Trophoblast cell (in vitro differentiated cells and primary cell): ENCODE measurements around the gene ALKBH8.
"Not testable (repeated sequence)": the region's sequence is repeated elsewhere in the genome, so short reads cannot be mapped to it uniquely, and the experiment has no call there.

Experiments
- DNase-seq, 2 donors: peaks; one replicate each; pipeline ENCODE4 v3.0.0-alpha.2; 2016
- H2AFZ ChIP-seq: 2 replicates; pipeline ENCODE4 v1.6.1; 2013; ENCODE audit warnings: low read length, moderate library complexity, mild to moderate bottlenecking; ENCODE audit not compliant: insufficient read depth, poor library complexity
- H2AK5ac ChIP-seq: 2 replicates; pipeline ENCODE4 v1.6.1; 2013; ENCODE audit warnings: mild to moderate bottlenecking, low read length
- H2BK120ac ChIP-seq: 2 replicates; pipeline ENCODE4 v1.6.1; 2013; ENCODE audit warnings: low read length, mild to moderate bottlenecking, moderate library complexity; ENCODE audit not compliant: insufficient read depth, poor library complexity
- H2BK12ac ChIP-seq: 2 replicates; pipeline ENCODE4 v1.6.1; 2013; ENCODE audit warnings: mild to moderate bottlenecking, low read length, moderate library complexity
- H2BK5ac ChIP-seq: 2 replicates; pipeline ENCODE4 v1.6.1; 2013; ENCODE audit warnings: low read length, low read depth, moderate library complexity, mild to moderate bottlenecking; ENCODE audit not compliant: poor library complexity
- H3K14ac ChIP-seq: 2 replicates; pipeline ENCODE4 v1.6.1; 2013; ENCODE audit warnings: mild to moderate bottlenecking, low read length
- H3K18ac ChIP-seq: 2 replicates; pipeline ENCODE4 v1.6.1; 2013; ENCODE audit warnings: mild to moderate bottlenecking, low read length
- H3K23ac ChIP-seq: 2 replicates; pipeline ENCODE4 v1.6.1; 2013; ENCODE audit warnings: low read length
- H3K27ac ChIP-seq: 2 replicates; pipeline ENCODE4 v1.5.1; 2013; ENCODE audit warnings: low read depth, mild to moderate bottlenecking, inconsistent platforms, low read length, moderate library complexity
- H3K27me3 ChIP-seq: 2 replicates; pipeline ENCODE4 v1.6.1; 2013; ENCODE audit warnings: inconsistent platforms, mild to moderate bottlenecking, low read length, moderate library complexity; ENCODE audit not compliant: insufficient read depth
- H3K36me3 ChIP-seq, 2 experiments: 1 replicate in 1 of 2; 2 replicates in 1 of 2; pipeline ENCODE4 v1.6.1; 2013; ENCODE audit warnings: low read length in 2 of 2, mild to moderate bottlenecking in 2 of 2, moderate library complexity in 1 of 2; ENCODE audit not compliant: insufficient read depth in 2 of 2, control insufficient read depth in 1 of 2
- H3K4ac ChIP-seq: 2 replicates; pipeline ENCODE4 v1.6.1; 2013; ENCODE audit warnings: low read depth, mild to moderate bottlenecking, low read length, moderate library complexity
- H3K4me1 ChIP-seq, 2 experiments: 1 replicate in 1 of 2; 2 replicates in 1 of 2; pipeline ENCODE4 v1.6.1; 2013; ENCODE audit warnings: low read length in 2 of 2, mild to moderate bottlenecking in 2 of 2, moderate library complexity in 1 of 2; ENCODE audit not compliant: insufficient read depth in 2 of 2, control insufficient read depth in 1 of 2
- H3K4me2 ChIP-seq: 2 replicates; pipeline ENCODE4 v1.6.1; 2013; ENCODE audit warnings: inconsistent platforms, mild to moderate bottlenecking, low read length, moderate library complexity
- H3K4me3 ChIP-seq: 2 replicates; pipeline ENCODE4 v1.5.1; 2013; ENCODE audit warnings: mild to moderate bottlenecking, low read depth, low read length, inconsistent platforms
- H3K79me1 ChIP-seq: one replicate; pipeline ENCODE4 v1.6.1; 2013; ENCODE audit warnings: low read length
- H3K79me2 ChIP-seq: 2 replicates; pipeline ENCODE4 v1.6.1; 2013; ENCODE audit warnings: low read length, mild to moderate bottlenecking; ENCODE audit not compliant: control insufficient read depth, insufficient read depth, poor library complexity
- H3K9ac ChIP-seq: 2 replicates; pipeline ENCODE4 v1.6.1; 2013; ENCODE audit warnings: mild to moderate bottlenecking, low read length
- H3K9me3 ChIP-seq: 2 replicates; pipeline ENCODE4 v1.6.1; 2013; ENCODE audit warnings: low read depth, mild to moderate bottlenecking, control low read depth, inconsistent platforms, low read length; ENCODE audit not compliant: insufficient read depth
- H4K12ac ChIP-seq: 2 replicates; pipeline ENCODE4 v1.6.1; 2013; ENCODE audit warnings: low read depth, mild to moderate bottlenecking, low read length, moderate library complexity
- H4K8ac ChIP-seq: 2 replicates; pipeline ENCODE4 v1.6.1; 2013; ENCODE audit warnings: low read depth, mild to moderate bottlenecking, low read length, moderate library complexity
- H4K91ac ChIP-seq: one replicate; pipeline ENCODE4 v1.6.1; 2013; ENCODE audit warnings: low read depth, mild to moderate bottlenecking, low read length, moderate library complexity
- WGBS: extraction: QIAGEN DNeasy Blood & Tissue Kit; methylation state at CpG from one replicate; pipeline ENCODE4 v1.1.7; 2013; ENCODE audit warnings: missing lambda C conversion rate; ENCODE audit not compliant: insufficient read length, insufficient coverage; ENCODE audit errors: extremely low coverage; 5-methylcytosine and 5-hydroxymethylcytosine counted together

Gene ALKBH8

DNA sequence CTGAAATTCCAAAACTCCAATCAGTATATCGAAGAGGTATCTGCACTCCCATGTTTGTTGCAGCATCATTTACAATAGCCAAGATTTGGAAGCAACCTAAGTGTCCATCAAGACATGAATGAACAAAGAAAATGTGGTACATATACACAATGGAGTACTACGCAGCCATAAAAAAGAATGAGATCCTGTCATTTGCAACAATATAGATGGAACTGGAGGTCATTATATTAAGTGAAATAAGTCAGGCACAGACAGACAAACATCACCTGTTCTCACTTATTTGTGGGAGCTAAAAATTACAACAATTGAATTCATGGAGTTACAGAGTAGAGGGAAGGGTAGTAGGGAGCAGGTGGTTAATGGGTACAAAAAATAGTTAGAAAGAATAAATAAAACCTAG lies 13.6 kb upstream of the ALKBH8 start:
- H4K8ac ChIP-seq, H3K18ac ChIP-seq, H3K27ac ChIP-seq, H3K27me3 ChIP-seq, H3K4me3 ChIP-seq, H3K9me3 ChIP-seq, H2AFZ ChIP-seq, H3K9ac ChIP-seq, H2BK120ac ChIP-seq, H3K23ac ChIP-seq, H3K4me1 ChIP-seq, H3K4ac ChIP-seq, H4K91ac ChIP-seq, DNase-seq, H4K12ac ChIP-seq, H3K4me2 ChIP-seq, H2BK5ac ChIP-seq, H3K79me1 ChIP-seq, H3K36me3 ChIP-seq, H3K14ac ChIP-seq, H3K79me2 ChIP-seq, H2AK5ac ChIP-seq, H2BK12ac ChIP-seq: not testable (repeated sequence)
- WGBS: no CpG with 5 or more reads among the region's 2 CpGs

DNA sequence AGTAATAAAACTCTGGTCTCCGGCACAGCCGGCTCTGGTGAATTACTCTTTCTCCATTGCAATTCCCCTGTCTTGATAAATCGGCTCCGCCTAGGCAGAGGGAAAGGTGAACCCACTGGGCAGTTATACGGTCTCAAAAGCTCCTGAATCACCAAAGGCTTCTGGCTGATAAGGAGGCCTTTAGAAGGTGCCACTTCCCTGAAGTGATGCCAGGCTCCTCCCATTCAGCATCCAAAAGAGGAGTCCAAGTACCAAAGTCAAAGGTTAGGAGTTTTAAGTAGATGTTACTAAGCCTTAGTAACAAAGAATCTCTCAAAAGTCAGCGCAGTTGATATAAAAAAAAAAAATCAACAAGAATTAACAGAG lies 11.8 kb upstream of the ALKBH8 start:
- Histone ChIP-seq H2BK120ac (no peak overlapping the region), H3K27ac (peak overlapping the region; percentile 8), H2BK5ac (peak overlapping the region; percentile 60), H2AK5ac (no peak overlapping the region), H4K91ac (peak overlapping the region; percentile 34), H3K9ac (no peak overlapping the region), H4K8ac (no peak overlapping the region), H2AFZ (no peak overlapping the region), H4K12ac (no peak overlapping the region), H2BK12ac (peak overlapping the region; percentile 32), H3K36me3 (no peaks in the 10 kb centered on the region), H3K9me3 (no peaks in the 10 kb centered on the region), H3K4me1 (peaks cover 2 to 7% of the 10 kb centered on the region in 2 experiments), H3K79me1 (no peaks in the 10 kb centered on the region), H3K23ac (no peak overlapping the region), H3K14ac (no peak overlapping the region), H3K18ac (no peak overlapping the region), H3K4me2 (peak overlapping the region; percentile 35), H3K79me2 (no peaks in the 10 kb centered on the region), H3K4ac (no peak overlapping the region), H3K27me3 (no peaks in the 10 kb centered on the region), H3K4me3 (no peak overlapping the region)
- no CpG with 5 or more reads among the region's 6 CpGs for WGBS
- no peak for DNase-seq

DNA sequence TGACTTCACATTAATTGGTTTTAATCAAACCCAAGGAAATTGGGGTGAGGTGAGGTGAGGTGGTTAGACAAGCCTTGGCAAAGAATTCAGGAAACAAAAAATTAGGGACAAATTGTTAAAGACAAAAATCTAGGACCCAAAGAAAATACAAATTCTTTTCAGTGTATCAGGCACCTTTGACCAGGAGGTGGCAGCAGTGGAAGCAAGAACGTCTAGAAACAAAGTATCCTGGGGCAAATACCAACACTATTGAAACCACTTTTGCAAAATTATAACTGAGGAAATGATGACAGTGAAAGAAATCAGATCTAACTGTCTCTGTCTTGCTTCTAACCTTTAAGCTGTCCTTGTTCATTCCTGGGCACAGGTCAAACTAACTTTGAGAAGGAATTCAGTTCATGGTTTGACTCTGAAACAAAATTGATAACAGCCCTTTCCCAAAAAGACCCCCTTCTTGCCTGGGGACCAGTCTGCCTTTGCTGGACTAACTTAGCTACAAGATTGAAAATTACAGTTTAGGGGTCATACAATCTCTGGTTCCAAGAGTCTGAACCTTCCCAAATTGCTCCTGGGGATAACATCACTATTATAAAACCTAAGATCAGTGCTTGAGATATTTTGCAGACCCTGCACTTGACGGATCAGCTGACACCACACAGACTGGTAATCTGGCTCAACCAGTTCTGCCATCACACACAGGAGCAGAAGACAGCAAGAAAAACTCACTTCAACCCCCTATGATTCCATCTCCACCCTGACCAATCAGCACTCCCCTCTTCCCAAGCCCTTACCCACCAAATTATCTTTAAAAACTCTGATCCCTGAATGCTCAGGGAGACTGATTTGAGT lies 11.2 kb upstream of the ALKBH8 start:
- H4K8ac ChIP-seq, H3K4me3 ChIP-seq, H3K79me2 ChIP-seq, H2BK12ac ChIP-seq, H2AFZ ChIP-seq, H3K14ac ChIP-seq, H3K9me3 ChIP-seq, H2BK5ac ChIP-seq, H3K27me3 ChIP-seq, H4K91ac ChIP-seq, H3K9ac ChIP-seq, H3K23ac ChIP-seq, H3K79me1 ChIP-seq, H3K4ac ChIP-seq, H2BK120ac ChIP-seq, H4K12ac ChIP-seq, H3K18ac ChIP-seq, H3K36me3 ChIP-seq, H2AK5ac ChIP-seq, H3K4me1 ChIP-seq: not testable (repeated sequence)
- H3K4me2 ChIP-seq: peak overlapping the region; percentile 39
- peak overlapping the region; percentile 67 for H3K27ac ChIP-seq
- DNase-seq: peak; percentile 37 to 86
- no CpG with 5 or more reads among the region's 2 CpGs for WGBS

DNA sequence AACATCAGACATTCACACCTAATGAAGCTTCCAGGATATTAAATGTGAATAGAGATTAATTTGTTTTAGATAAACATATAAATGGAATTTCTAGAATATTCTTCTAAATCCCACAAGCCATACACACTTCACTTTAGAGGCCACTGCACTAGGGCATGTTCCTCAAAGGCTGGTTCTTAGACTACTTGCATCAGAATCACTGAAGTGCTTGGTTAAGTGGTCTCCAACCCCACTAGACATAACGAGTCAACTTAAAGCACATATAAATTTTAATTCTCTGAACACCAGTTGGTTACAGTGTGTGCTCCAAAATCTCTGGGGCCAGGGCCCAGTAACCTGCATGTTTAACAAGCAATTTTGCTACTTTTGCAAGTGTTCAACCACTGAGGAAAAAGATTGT lies 7.9 kb upstream of the ALKBH8 start:
- Histone ChIP-seq H2BK5ac (no peak overlapping the region), H3K9me3 (no peaks in the 10 kb centered on the region), H3K27ac (no peak overlapping the region), H3K23ac (no peak overlapping the region), H3K27me3 (no peaks in the 10 kb centered on the region), H2BK120ac (no peak overlapping the region), H3K4me2 (no peak overlapping the region), H3K79me1 (no peaks in the 10 kb centered on the region), H3K9ac (no peak overlapping the region), H4K12ac (no peak overlapping the region), H2AFZ (no peak overlapping the region), H3K14ac (no peak overlapping the region), H2BK12ac (no peak overlapping the region), H3K36me3 (no peaks in the 10 kb centered on the region), H3K4me1 (peaks cover 2 to 7% of the 10 kb centered on the region in 2 experiments), H3K4ac (no peak overlapping the region), H3K18ac (no peak overlapping the region), H3K4me3 (no peak overlapping the region), H2AK5ac (no peak overlapping the region), H4K91ac (no peak overlapping the region), H4K8ac (no peak overlapping the region), H3K79me2 (no peaks in the 10 kb centered on the region)
- WGBS: no CpG with 5 or more reads among the region's 1 CpG
- no peak for DNase-seq
